IPS-NIHi11 (cell line): ENCODE results near the gene MMP28.

Experiments
- DNase-seq: peaks from one replicate; pipeline ENCODE4 v3.0.0; 2012; ENCODE audit warnings: mixed read lengths, low spot score

Gene MMP28

DNA sequence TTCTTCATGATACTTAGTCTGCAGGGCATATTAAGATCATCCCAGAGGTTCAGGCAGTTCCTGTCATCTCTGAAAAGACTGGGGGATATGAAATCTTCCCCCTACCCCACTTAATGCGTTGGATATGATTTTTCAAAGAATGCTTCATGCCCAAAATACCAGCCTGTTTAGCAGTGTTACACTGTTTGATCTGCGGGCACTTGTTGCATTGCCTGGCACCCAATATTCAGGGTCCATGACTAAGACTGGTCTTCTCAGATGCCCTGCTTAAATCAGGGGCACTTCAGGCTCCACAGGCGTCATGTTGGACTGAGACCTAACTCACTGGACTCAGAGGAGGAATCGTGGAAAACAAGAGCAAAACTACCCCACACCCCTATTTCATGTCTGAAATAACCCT, 70.4 kb downstream of the MMP28 start:
- no peak for DNase-seq

DNA sequence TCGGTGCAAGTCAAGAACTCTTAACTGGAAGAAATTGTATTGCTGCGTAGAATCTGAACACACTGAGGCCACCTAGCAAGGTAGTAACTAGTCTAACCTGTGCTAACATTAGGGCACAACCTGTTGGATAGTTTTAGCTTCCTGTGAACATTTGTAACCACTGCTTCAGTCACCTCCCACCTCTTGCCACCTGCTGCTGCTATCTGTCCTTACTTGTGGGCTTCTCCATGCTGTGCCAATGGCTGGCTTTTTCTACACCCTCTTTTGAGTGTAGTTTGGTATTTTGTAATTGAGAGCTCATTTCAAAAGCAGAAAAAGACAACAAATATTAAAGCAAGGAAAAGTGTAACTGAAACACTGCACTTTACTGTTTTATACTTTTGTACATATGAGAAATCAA, 71.7 kb downstream of the MMP28 start:
- DNase-seq, result no peak

DNA sequence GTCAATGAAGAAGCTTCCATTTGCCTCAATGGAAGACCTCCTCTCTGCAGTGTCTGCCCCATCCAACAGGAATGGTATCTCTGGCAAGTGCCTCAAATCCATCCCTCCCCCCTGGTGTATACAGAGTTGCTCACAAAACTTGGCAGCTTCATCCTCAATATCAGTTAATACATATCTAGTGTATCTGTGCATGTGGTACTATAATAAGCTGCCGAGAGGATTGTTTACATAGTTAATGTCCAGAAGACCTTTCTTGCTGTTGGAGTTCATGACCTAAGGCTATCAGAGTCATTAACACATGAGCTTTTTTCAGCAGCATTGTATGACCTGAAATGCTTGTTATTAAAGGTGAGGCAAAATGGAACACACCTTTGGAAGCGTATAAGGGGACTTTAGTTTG, 78.0 kb downstream of the MMP28 start:
- no peak for DNase-seq

DNA sequence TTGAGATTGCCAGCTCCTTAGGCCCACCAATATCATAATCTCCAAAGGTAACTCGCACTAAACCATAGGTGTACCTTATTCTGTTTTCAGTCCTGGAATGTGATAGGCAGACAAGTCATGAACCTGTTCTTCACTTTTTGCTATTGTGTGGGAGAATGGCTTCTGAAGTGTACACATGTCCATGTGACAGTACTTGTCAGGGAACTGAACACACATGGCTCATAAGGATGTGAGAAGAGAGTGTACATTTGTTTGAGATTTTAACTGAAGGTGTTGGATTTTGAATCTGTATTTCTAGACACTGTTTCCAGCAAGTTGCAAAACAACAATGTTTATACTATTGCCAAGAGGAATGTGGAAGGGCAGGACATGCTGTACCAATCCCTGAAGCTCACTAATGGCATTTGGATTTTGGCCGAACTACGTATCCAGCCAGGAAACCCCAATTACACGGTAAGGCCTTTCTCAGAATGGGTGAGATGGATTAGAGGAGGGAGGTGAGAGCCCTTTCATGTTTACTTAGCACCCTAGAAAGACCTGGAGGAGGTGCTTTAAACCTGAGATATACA, 78.5 kb downstream of the MMP28 start:
- DNase-seq, result no peak

DNA sequence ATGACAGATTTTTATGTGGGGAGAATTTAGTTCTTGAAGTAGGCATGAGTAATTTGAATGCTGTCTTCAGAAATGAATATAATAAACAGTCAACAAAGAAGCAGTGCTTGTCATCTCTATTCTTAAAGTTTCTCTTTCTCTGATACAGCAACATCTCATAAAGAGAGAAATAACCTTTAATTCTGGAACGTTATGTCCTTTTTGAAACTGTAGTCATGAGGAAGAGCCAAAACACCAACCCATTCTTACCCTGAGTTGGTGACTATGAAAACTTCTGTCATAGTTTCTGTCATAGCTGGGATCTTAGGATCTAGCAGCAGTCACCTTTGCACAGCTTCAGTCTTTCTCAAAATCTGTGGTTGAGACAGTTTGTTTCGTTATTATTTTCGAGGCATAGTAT, 79.3 kb downstream of the MMP28 start:
- no peak for DNase-seq
